Stimulated activated CD4-positive, alpha-beta T cell treated with anti-CD3 and anti-CD28 coated beads, Interleukin-12 subunit alpha, Interleukin-12 subunit beta, amount 100 ng/mL, for 4 hours (primary cell): ENCODE measurements around the gene LRRTM4.
"Not testable (repeated sequence)": the region's sequence is repeated elsewhere in the genome, so short reads cannot be mapped to it uniquely, and the experiment has no call there.

Experiments
- DNase-seq: peaks from one replicate; pipeline ENCODE4 v3.0.0-alpha.2; 2020

LRRTM4 gene

GRCh38 chr2:76711490-76711889, 810.7 kb downstream of the LRRTM4 start:
- DNase-seq, result no peak

- no peak for DNase-seq
Measured at GRCh38 chr2:76700894-76701293, 821.3 kb downstream of the LRRTM4 start.

GRCh38 chr2:76697998-76698713, 824.0 kb downstream of the LRRTM4 start:
- not testable (repeated sequence) for DNase-seq
